ENCODE results near the gene RND3. TPM values are rescaled to one million over a fixed set of nuclear protein-coding genes. Genes with fewer than 3 reads are reported as not detected.

RND3 gene
- total and polyA plus RNA-seq, 5 donors from 2014 or later = not detected

GRCh38 chr2:150441784-150442183 lies 45.7 kb downstream of the RND3 start:
- Histone ChIP-seq H3K27me3 (ENCODE audit: control insufficient read depth, insufficient read depth, low read length) (no peaks in the 10 kb centered on the region), H3K36me3 (ENCODE audit: control insufficient read depth, insufficient read depth, low read length) (no peaks in the 10 kb centered on the region), H3K4me1 (ENCODE audit: control insufficient read depth, insufficient read depth, low read length, poor library complexity, severe bottlenecking) (no peaks in the 10 kb centered on the region), H3K4me3 (ENCODE audit: low read depth, low read length) (no peak overlapping the region), H3K27ac (ENCODE audit: insufficient read depth, low read length, poor library complexity, severe bottlenecking) (no peak overlapping the region), H3K9me3 (ENCODE audit: control insufficient read depth in 2 of 2, low read length in 2 of 2) (no peaks in the 10 kb centered on the region)
- ATAC-seq (ENCODE audit: low read depth in 2 of 2) (no peak), DNase-seq (no peak)
- H3K36me3 Mint-ChIP-seq = no peaks in the 10 kb centered on the region
- H3K27ac Mint-ChIP-seq = no peak overlapping the region
- H3K9me3 Mint-ChIP-seq = peaks cover 0 to 7% (median 2%) of the 10 kb centered on the region in 7 donors
- H3K4me1 Mint-ChIP-seq = no peaks in the 10 kb centered on the region
- no peak overlapping the region for H3K4me3 Mint-ChIP-seq
- H3K27me3 Mint-ChIP-seq = no peaks in the 10 kb centered on the region

DNA sequence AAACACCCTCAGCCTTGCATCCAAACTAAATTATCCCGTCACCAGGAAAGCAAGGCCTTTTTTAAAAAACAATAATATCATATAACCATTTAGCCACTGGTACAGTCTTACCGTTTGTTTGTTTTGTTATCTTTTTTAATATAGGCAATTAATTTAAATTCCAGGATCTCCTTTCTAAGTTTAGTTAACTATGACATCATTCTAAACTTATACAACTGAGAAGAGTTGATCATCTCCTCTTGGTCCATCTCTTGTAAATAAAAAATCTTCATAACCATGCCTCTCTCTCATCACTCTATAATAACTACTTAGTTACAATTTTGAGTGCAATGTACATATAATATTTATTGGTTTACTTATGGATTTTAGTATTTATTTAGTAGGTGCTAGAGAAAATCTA lies 46.2 kb downstream of the RND3 start:
- H3K27ac ChIP-seq (ENCODE audit: insufficient read depth, low read length, poor library complexity, severe bottlenecking) = no peak overlapping the region
- H3K4me1 Mint-ChIP-seq = no peaks in the 10 kb centered on the region
- no peak for ATAC-seq (ENCODE audit: low read depth in 2 of 2)
- no peaks in the 10 kb centered on the region for H3K27me3 ChIP-seq (ENCODE audit: control insufficient read depth, insufficient read depth, low read length)
- H3K9me3 Mint-ChIP-seq = peaks cover 2 to 12% (median 3%) of the 10 kb centered on the region in 7 donors
- DNase-seq = no peak
- no peaks in the 10 kb centered on the region for H3K9me3 ChIP-seq (ENCODE audit: control insufficient read depth in 2 of 2, low read length in 2 of 2)
- H3K4me3 Mint-ChIP-seq = no peak overlapping the region
- no peaks in the 10 kb centered on the region for H3K36me3 Mint-ChIP-seq
- H3K27ac Mint-ChIP-seq = no peak overlapping the region
- H3K36me3 ChIP-seq (ENCODE audit: control insufficient read depth, insufficient read depth, low read length) = no peaks in the 10 kb centered on the region
- H3K4me1 ChIP-seq (ENCODE audit: control insufficient read depth, insufficient read depth, low read length, poor library complexity, severe bottlenecking) = no peaks in the 10 kb centered on the region
- H3K27me3 Mint-ChIP-seq = no peaks in the 10 kb centered on the region
- H3K4me3 ChIP-seq (ENCODE audit: low read depth, low read length) = no peak overlapping the region

GRCh38 chr2:150438654-150439053 lies 48.8 kb downstream of the RND3 start:
- Mint-ChIP-seq H3K27ac (no peak overlapping the region), H3K27me3 (no peaks in the 10 kb centered on the region), H3K4me3 (no peak overlapping the region), H3K36me3 (no peaks in the 10 kb centered on the region), H3K9me3 (peaks cover 2 to 20% (median 7%) of the 10 kb centered on the region in 7 donors), H3K4me1 (no peaks in the 10 kb centered on the region)
- Histone ChIP-seq H3K9me3 (ENCODE audit: control insufficient read depth in 2 of 2, low read length in 2 of 2) (no peaks in the 10 kb centered on the region), H3K4me3 (ENCODE audit: low read depth, low read length) (no peak overlapping the region), H3K27me3 (ENCODE audit: control insufficient read depth, insufficient read depth, low read length) (no peaks in the 10 kb centered on the region), H3K36me3 (ENCODE audit: control insufficient read depth, insufficient read depth, low read length) (no peaks in the 10 kb centered on the region), H3K27ac (ENCODE audit: insufficient read depth, low read length, poor library complexity, severe bottlenecking) (no peak overlapping the region), H3K4me1 (ENCODE audit: control insufficient read depth, insufficient read depth, low read length, poor library complexity, severe bottlenecking) (no peaks in the 10 kb centered on the region)
- DNase-seq (no peak), ATAC-seq (ENCODE audit: low read depth in 2 of 2) (no peak)

DNA sequence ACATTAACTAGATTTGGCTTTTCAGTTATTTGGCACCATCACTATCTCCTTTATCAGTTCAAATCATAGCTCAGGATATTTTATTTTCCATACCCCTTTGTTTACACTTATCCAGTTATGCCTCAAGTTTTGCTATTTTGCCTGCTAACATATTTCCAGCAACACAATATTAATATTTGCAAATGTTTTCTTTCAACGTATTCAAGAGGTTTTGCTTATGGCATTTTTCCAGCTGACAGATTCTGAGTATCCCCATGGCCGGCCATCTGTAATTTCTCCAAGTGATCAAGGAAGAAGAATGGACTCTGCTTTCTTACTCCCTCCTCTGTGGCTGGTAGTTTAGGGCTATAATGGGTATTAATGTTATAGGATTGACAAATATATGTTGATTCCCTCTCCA lies 49.4 kb downstream of the RND3 start:
- no peaks in the 10 kb centered on the region for H3K27me3 ChIP-seq (ENCODE audit: control insufficient read depth, insufficient read depth, low read length)
- Mint-ChIP-seq H3K4me3 (no peak overlapping the region), H3K4me1 (no peaks in the 10 kb centered on the region), H3K27ac (no peak overlapping the region), H3K36me3 (no peaks in the 10 kb centered on the region), H3K27me3 (no peaks in the 10 kb centered on the region), H3K9me3 (peaks cover 2 to 20% (median 6%) of the 10 kb centered on the region in 7 donors)
- no peaks in the 10 kb centered on the region for H3K4me1 ChIP-seq (ENCODE audit: control insufficient read depth, insufficient read depth, low read length, poor library complexity, severe bottlenecking)
- H3K27ac ChIP-seq (ENCODE audit: insufficient read depth, low read length, poor library complexity, severe bottlenecking) = no peak overlapping the region
- ATAC-seq (ENCODE audit: low read depth in 2 of 2) = no peak
- no peaks in the 10 kb centered on the region for H3K36me3 ChIP-seq (ENCODE audit: control insufficient read depth, insufficient read depth, low read length)
- DNase-seq = no peak
- H3K9me3 ChIP-seq (ENCODE audit: control insufficient read depth in 2 of 2, low read length in 2 of 2) = no peaks in the 10 kb centered on the region
- H3K4me3 ChIP-seq (ENCODE audit: low read depth, low read length) = no peak overlapping the region

DNA sequence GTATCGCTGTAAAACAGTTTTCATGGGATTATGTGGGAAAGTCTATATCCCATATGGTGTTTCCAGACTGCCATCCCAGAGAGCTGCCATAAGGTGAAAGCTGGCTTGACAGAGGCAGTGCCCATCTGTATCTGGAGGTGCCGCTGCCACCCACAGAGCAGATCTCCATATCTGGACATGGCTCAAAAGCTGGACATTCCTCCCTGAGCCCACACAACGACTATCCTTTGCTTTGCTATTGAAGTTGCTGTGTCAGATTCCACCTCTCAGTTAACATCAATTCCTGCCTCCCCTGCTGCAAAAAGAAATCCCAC lies 55.2 kb downstream of the RND3 start:
- Mint-ChIP-seq H3K36me3 (no peaks in the 10 kb centered on the region), H3K9me3 (peaks cover 0 to 19% (median 8%) of the 10 kb centered on the region in 7 donors), H3K4me3 (no peak overlapping the region), H3K27me3 (no peaks in the 10 kb centered on the region), H3K4me1 (no peaks in the 10 kb centered on the region), H3K27ac (no peak overlapping the region)
- Histone ChIP-seq H3K27me3 (ENCODE audit: control insufficient read depth, insufficient read depth, low read length) (no peaks in the 10 kb centered on the region), H3K9me3 (ENCODE audit: control insufficient read depth in 2 of 2, low read length in 2 of 2) (no peaks in the 10 kb centered on the region), H3K27ac (ENCODE audit: insufficient read depth, low read length, poor library complexity, severe bottlenecking) (no peak overlapping the region), H3K4me3 (ENCODE audit: low read depth, low read length) (no peak overlapping the region), H3K4me1 (ENCODE audit: control insufficient read depth, insufficient read depth, low read length, poor library complexity, severe bottlenecking) (no peaks in the 10 kb centered on the region), H3K36me3 (ENCODE audit: control insufficient read depth, insufficient read depth, low read length) (no peaks in the 10 kb centered on the region)
- DNase-seq = no peak
- ATAC-seq (ENCODE audit: low read depth in 2 of 2) = no peak

DNA sequence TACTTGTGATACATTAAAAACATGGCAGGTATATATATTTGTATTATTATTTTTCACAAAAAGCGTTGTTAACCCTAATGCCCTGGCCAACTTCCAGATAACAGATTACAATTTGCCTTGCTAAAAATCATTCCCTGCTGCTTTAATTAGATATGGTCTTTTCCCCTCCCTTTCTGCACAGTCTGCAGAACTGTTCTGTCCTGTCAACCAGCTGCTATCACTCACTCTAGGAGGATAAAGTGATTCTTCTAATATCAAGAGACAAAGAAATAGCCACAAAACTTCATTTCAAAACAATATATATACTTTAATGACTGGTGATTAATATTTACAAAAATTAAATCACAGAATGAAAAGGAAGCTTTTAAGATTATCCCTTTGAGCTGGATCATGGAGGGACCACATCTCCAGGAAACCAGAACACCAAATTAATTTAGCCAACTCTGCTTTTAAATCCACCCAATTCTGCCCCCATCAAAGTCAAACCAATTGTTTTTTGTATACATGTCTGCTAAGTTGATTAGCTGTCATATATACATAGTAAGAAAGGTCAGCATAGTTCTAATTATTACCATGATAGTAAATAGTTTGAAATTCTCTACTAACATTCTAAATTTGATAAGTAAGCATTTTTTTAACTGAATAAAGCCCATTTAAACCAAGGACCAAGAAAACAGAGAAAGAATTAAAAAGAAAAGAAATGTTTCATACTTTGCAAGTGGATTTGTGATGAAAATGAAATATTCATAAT lies 55.7 kb downstream of the RND3 start:
- Histone ChIP-seq H3K4me3 (ENCODE audit: low read depth, low read length) (no peak overlapping the region), H3K27me3 (ENCODE audit: control insufficient read depth, insufficient read depth, low read length) (no peaks in the 10 kb centered on the region), H3K36me3 (ENCODE audit: control insufficient read depth, insufficient read depth, low read length) (no peaks in the 10 kb centered on the region), H3K27ac (ENCODE audit: insufficient read depth, low read length, poor library complexity, severe bottlenecking) (no peak overlapping the region), H3K9me3 (ENCODE audit: control insufficient read depth in 2 of 2, low read length in 2 of 2) (no peaks in the 10 kb centered on the region), H3K4me1 (ENCODE audit: control insufficient read depth, insufficient read depth, low read length, poor library complexity, severe bottlenecking) (no peaks in the 10 kb centered on the region)
- Mint-ChIP-seq H3K4me3 (no peak overlapping the region), H3K27ac (no peak overlapping the region), H3K9me3 (peaks cover 0 to 14% (median 8%) of the 10 kb centered on the region in 7 donors), H3K4me1 (no peaks in the 10 kb centered on the region), H3K27me3 (no peaks in the 10 kb centered on the region), H3K36me3 (no peaks in the 10 kb centered on the region)
- no peak for ATAC-seq (ENCODE audit: low read depth in 2 of 2)
- DNase-seq = no peak

DNA sequence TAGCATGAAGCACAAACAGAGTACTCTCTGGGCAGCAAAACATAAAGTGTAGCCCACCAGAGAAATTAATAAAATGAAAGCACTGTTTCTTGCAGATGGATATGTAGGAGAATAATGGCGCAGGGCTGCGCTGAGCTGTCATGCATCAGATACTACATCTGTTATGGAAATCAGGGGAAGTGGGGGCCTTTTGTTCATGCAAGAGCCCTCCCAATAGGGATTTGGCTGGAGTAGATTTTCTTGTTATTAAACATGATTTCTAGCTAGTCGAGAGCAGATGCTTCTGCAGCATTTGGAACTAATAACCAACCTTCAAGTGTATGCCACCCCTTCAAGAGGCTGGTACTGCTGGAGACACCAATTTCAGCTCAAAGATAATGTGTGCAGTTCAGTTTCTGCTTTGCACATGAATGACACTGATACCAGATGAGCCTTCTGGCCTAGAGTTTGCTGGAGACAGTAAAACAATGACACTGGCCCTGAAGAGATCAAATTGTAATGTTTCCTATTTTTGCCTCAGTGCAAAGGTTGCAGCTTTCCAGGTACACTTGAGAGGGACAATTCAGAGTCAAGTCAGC lies 58.0 kb downstream of the RND3 start:
- H3K36me3 Mint-ChIP-seq = no peaks in the 10 kb centered on the region
- DNase-seq (no peak), ATAC-seq (ENCODE audit: low read depth in 2 of 2) (no peak)
- H3K4me3 Mint-ChIP-seq = no peak overlapping the region
- H3K27ac ChIP-seq (ENCODE audit: insufficient read depth, low read length, poor library complexity, severe bottlenecking) = no peak overlapping the region
- no peaks in the 10 kb centered on the region for H3K27me3 ChIP-seq (ENCODE audit: control insufficient read depth, insufficient read depth, low read length)
- H3K4me3 ChIP-seq (ENCODE audit: low read depth, low read length) = no peak overlapping the region
- no peaks in the 10 kb centered on the region for H3K4me1 Mint-ChIP-seq
- no peak overlapping the region for H3K27ac Mint-ChIP-seq
- no peaks in the 10 kb centered on the region for H3K4me1 ChIP-seq (ENCODE audit: control insufficient read depth, insufficient read depth, low read length, poor library complexity, severe bottlenecking)
- H3K9me3 Mint-ChIP-seq = peaks cover 0 to 3% (median 2%) of the 10 kb centered on the region in 7 donors
- no peaks in the 10 kb centered on the region for H3K9me3 ChIP-seq (ENCODE audit: control insufficient read depth in 2 of 2, low read length in 2 of 2)
- no peaks in the 10 kb centered on the region for H3K36me3 ChIP-seq (ENCODE audit: control insufficient read depth, insufficient read depth, low read length)
- no peaks in the 10 kb centered on the region for H3K27me3 Mint-ChIP-seq

DNA sequence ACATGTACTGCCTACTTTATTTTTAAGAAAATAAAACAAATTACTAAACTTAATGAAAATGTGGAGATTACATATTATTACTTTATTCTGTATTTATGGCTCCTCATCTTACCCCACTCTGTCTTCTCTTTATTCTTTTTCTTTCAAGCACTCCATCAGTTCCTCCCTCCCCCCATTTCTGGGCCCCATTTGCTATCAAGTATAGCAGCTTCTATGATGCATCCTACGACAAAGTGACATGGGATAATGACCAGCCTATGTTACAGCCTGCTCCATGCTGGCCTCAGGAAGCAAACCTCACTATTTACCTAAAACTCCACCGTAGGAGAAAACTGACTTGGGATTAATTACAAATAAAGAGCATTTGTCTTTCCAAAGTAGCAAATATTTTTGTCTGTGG lies 58.8 kb downstream of the RND3 start:
- Mint-ChIP-seq H3K36me3 (no peaks in the 10 kb centered on the region), H3K27ac (no peak overlapping the region), H3K4me3 (no peak overlapping the region), H3K4me1 (no peaks in the 10 kb centered on the region), H3K9me3 (peaks cover 0 to 3% (median 0%) of the 10 kb centered on the region in 7 donors), H3K27me3 (no peaks in the 10 kb centered on the region)
- Histone ChIP-seq H3K36me3 (ENCODE audit: control insufficient read depth, insufficient read depth, low read length) (no peaks in the 10 kb centered on the region), H3K4me1 (ENCODE audit: control insufficient read depth, insufficient read depth, low read length, poor library complexity, severe bottlenecking) (no peaks in the 10 kb centered on the region), H3K27ac (ENCODE audit: insufficient read depth, low read length, poor library complexity, severe bottlenecking) (no peak overlapping the region), H3K4me3 (ENCODE audit: low read depth, low read length) (no peak overlapping the region), H3K9me3 (ENCODE audit: control insufficient read depth in 2 of 2, low read length in 2 of 2) (no peaks in the 10 kb centered on the region), H3K27me3 (ENCODE audit: control insufficient read depth, insufficient read depth, low read length) (no peaks in the 10 kb centered on the region)
- ATAC-seq (ENCODE audit: low read depth in 2 of 2) (no peak), DNase-seq (no peak)
